H1 (cell line): ENCODE results near the gene SYT6. TPM values are rescaled to one million over a fixed set of nuclear protein-coding genes. Genes with fewer than 3 reads are reported as not detected.

Experiments
- ASH2L ChIP-seq: fragments of 200-600, 300-600 bp; sonication (generic); IDR thresholded peaks from one replicate; pipeline ENCODE4 v1.7.1; 2017; ENCODE audit warnings: low read length
- CHD7 ChIP-seq: fragments of 300-600 bp; sonication (generic); IDR thresholded peaks from 2 replicates; pipeline ENCODE4 v1.7.1; 2012; ENCODE audit warnings: low read length, moderate library complexity, mild to moderate bottlenecking, inconsistent platforms; ENCODE audit not compliant: insufficient replicate concordance
- E2F6 ChIP-seq: IDR thresholded peaks from 2 replicates; pipeline ENCODE4 v1.6.1; 2012; ENCODE audit warnings: inconsistent platforms
- EGR1 ChIP-seq: IDR thresholded peaks from 2 replicates; pipeline ENCODE4 v1.6.1; 2011; ENCODE audit warnings: low read depth, low read length, borderline replicate concordance
- KDM4A ChIP-seq: IDR thresholded peaks from one replicate; pipeline ENCODE4 v1.7.1; 2012; ENCODE audit warnings: low read depth, mild to moderate bottlenecking, moderate library complexity, low read length, inconsistent platforms; ENCODE audit not compliant: severe bottlenecking
- MAX ChIP-seq: IDR thresholded peaks from 2 replicates; pipeline ENCODE4 v1.6.1; 2012; ENCODE audit warnings: inconsistent platforms
- RAD21 ChIP-seq, 2 experiments: IDR thresholded peaks in 1 of 2; conservative IDR thresholded peaks in 1 of 2; 2 replicates each; pipeline ENCODE4 v1.6.1; 2011; ENCODE audit warnings: low read depth in 2 of 2, low read length in 2 of 2, improper control_type of control experiment in 1 of 2, inconsistent platforms in 1 of 2, mild to moderate bottlenecking in 1 of 2, moderate library complexity in 1 of 2
- SRF ChIP-seq: IDR thresholded peaks from 2 replicates; pipeline ENCODE4 v1.6.1; 2011; ENCODE audit warnings: mild to moderate bottlenecking, low read depth, low read length, moderate library complexity
- TEAD4 ChIP-seq: IDR thresholded peaks from 2 replicates; pipeline ENCODE4 v1.6.1; 2012; ENCODE audit warnings: low read depth, low read length, inconsistent platforms, mixed read lengths
- polyA plus RNA-seq, 7 experiments: library from polyadenylated mRNA; depleted of rRNA in 3 of 7; stranded (reverse) in 5 of 7; unstranded in 2 of 7; fragments of >200 nt in 5 of 7; fragments of 200-250 nt in 2 of 7; gene quantifications; 1 replicate in 5 of 7; 2 replicates in 1 of 7; 4 replicates in 1 of 7; pipeline versions ENCODE4 v1.2.1 to v1.2.3, GENCODE V29; 2011 to 2013; ENCODE audit warnings: missing spikeins in 2 of 7, mixed read lengths in 2 of 7
- total RNA-seq: library from RNA; stranded (reverse); fragmentation: NEBNext Ultra II Directional; extraction: Animal tissue kit (Norgen Biotek cat#: 25700); gene quantifications from 2 replicates; pipeline ENCODE4 v1.2.1, GENCODE V29; 2021

SYT6 gene
- total and polyA plus RNA-seq, 2 of the 8 experiments (the other 6 are each of a cell fraction or from before 2014, with no cell fraction given) = 33.7 to 83.5 TPM

GRCh38 chr1:114152089-114152507 lies 1.6 kb downstream of the SYT6 start (continued):
- peak; percentile 12 for TF ChIP-seq KDM4A
- TF ChIP-seq ASH2L = peak; percentile 44
- no peak for TF ChIP-seq CHD7
- peak; percentile 86 for TF ChIP-seq E2F6
- no peak for TF ChIP-seq RAD21 (IDR thresholded peaks at IDR 0.05 in 1 of 2, conservative IDR thresholded peaks at IDR 0.05 in 1 of 2; ENCODE audit: low read depth in 2 of 2, low read length in 2 of 2)
- no peak for TF ChIP-seq SRF
- TF ChIP-seq TEAD4 = no peak
- no peak for TF ChIP-seq EGR1
- peak; percentile 56 for TF ChIP-seq MAX
